AG10803 (cell line): ENCODE measurements around the gene TPSD1.
"Not testable (repeated sequence)": the region's sequence is repeated elsewhere in the genome, so short reads cannot be mapped to it uniquely, and the experiment has no call there.

Experiments
- DNase-seq: peaks from one replicate; pipeline ENCODE4 v3.0.0; 2010; ENCODE audit warnings: low read depth
- H3K4me3 ChIP-seq: 2 replicates; pipeline ENCODE4 v1.5.1; 2011; ENCODE audit warnings: mild to moderate bottlenecking, low read length, control low read depth
- TF ChIP-seq, protein P1 (sequence below): conservative IDR thresholded peaks from 2 replicates; pipeline ENCODE4 v1.5.1; 2011; ENCODE audit warnings: mild to moderate bottlenecking, low read length, control low read depth, inconsistent platforms

Gene TPSD1

DNA sequence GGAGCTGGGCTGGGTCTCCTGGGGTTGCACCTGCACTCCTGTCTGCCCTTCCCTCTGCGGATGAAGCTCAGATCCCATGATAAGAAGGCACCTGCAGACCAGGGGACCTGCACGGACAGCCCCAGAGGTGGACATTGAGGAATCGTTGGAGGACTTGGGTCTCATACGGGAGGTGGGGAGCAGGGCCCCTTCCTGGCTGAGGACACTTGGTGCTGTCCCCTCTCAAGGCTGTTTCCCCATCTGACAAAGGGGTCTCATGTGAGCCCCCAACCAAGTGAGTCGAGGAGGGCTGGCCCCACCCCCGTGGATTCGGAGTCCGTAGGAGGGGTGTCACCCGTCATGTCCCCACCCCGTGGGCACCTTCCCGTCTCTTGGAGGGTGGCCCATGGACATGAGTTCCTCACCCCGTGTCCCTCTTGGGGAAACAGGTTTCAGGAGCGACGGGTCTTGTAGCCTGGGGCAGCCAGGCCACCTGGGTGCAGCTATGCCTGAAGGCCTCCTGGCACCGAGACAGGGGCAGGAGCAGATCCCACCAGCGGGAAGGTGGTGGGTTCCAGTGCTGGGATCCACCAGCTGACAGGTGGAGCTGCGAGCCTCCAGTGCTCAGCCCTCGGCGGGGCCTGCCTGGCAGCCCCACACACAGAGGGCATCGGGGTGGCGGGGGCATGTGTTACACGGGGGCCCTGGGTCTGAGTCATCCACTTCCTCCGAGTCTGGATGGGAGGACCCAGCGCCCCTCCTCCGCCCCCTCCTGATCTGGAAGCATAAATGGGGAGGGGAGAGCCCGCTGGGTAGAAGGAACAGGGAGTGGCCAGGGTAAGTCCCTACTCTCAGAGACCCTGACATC, at the start of gene TPSD1:
Gene TPSD1, plus strand, starts transcription at position 794 of the 847 bp plus-strand sequence. CDS start 212 bp downstream, outside the sequence.
- H3K4me3 ChIP-seq, DNase-seq: not testable (repeated sequence)

DNA sequence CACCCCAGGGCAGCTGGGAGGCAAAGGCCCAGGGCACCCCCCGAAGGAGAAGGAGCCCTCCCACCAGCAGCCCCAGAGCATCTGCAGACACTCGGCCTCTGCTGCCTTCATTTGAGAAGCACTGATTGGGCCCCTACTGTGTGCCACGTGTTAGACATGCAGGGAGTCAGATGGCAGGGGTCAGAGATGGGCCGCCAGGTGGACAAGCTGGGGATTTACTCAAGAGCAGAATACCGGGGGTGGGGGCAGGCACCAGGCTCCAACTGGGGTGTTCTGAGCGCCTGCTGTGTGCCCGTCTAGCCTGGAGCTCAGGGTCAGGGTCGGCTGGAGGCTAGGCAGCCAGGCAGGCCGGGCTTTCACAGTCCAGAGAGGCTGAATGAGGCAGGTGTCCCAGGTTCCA, 49.5 kb upstream of the TPSD1 start:
- no peak overlapping the region for H3K4me3 ChIP-seq
- no peak for DNase-seq
- TF ChIP-seq, protein P1, sequence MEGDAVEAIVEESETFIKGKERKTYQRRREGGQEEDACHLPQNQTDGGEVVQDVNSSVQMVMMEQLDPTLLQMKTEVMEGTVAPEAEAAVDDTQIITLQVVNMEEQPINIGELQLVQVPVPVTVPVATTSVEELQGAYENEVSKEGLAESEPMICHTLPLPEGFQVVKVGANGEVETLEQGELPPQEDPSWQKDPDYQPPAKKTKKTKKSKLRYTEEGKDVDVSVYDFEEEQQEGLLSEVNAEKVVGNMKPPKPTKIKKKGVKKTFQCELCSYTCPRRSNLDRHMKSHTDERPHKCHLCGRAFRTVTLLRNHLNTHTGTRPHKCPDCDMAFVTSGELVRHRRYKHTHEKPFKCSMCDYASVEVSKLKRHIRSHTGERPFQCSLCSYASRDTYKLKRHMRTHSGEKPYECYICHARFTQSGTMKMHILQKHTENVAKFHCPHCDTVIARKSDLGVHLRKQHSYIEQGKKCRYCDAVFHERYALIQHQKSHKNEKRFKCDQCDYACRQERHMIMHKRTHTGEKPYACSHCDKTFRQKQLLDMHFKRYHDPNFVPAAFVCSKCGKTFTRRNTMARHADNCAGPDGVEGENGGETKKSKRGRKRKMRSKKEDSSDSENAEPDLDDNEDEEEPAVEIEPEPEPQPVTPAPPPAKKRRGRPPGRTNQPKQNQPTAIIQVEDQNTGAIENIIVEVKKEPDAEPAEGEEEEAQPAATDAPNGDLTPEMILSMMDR: no peak

DNA sequence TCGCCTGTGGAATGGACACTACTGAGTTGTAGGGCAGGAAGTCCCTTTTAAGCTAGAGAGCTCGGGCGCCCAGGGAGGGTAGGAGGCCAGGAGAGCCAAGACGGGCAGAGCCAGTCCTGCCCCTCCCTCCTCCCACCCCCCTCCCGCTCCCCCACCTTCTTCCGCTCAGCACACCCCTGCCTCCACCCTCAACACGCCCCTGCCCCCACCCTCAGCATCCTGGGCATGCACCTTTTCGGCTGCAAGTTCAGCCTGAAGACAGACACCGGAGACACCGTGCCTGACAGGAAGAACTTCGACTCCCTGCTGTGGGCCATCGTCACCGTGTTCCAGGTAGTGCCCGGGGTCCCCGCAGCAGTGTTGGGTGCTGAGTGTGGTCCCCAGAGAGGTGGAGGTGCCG, 49.1 kb upstream of the TPSD1 start:
- TF ChIP-seq, protein P1: no peak
- no peak for DNase-seq

DNA sequence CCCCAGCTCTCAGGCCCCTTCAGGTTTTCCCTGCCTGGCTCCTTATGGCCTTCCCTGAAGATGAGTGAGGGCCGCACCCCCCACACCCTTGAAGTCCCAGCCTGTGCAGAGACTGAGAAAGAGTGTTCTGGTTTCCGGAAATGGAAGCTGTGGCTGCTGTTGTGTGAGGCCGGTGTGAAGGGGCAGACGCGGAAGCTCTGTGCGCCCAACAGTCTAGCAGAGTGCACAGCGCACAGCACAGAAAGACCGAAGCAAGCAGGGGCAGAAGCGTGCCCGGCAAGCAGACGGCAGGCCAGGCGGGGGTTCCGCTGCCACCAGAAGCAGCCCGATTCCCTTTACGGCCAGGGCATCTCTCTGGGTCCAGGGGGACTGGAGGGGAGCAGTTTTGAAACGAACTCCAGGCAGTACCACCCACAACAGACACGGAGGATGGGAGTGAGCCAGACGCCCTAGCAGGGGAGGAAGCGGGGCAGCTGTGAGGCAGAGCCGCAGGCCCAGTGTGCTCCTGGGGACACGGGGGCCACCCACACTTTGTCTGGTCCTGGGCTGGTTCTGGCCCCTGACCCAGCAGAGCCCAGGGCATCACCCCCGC, 47.5 kb upstream of the TPSD1 start:
- no peak overlapping the region for H3K4me3 ChIP-seq
- TF ChIP-seq, protein P1: no peak
- no peak for DNase-seq

More for the DNA sequence above, 49.1 kb upstream of the TPSD1 start:
- no peak overlapping the region for H3K4me3 ChIP-seq

DNA sequence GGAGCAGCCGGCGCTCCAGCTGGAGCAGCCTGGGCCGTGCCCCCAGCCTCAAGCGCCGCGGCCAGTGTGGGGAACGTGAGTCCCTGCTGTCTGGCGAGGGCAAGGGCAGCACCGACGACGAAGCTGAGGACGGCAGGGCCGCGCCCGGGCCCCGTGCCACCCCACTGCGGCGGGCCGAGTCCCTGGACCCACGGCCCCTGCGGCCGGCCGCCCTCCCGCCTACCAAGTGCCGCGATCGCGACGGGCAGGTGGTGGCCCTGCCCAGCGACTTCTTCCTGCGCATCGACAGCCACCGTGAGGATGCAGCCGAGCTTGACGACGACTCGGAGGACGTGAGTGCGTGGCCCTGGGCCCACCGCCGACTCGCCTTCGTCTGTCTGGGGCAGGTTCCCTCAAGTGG, 46.8 kb upstream of the TPSD1 start:
- no peak overlapping the region for H3K4me3 ChIP-seq
- TF ChIP-seq, protein P1: no peak
- DNase-seq: no peak

DNA sequence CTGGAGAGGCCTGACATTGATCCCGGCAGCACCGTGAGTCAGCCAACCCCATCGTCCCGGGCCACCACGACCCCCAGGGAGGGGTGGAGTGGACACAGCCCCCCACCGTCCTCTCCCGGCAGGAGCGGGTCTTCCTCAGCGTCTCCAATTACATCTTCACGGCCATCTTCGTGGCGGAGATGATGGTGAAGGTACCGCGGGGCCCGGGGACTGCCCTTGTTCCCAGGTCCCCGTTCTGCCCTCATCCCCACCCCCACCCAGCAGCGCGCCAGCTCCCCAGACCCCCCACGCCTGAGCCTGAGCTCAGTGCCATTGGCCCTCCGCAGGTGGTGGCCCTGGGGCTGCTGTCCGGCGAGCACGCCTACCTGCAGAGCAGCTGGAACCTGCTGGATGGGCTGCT, 45.4 kb upstream of the TPSD1 start:
- H3K4me3 ChIP-seq: no peak overlapping the region
- TF ChIP-seq, protein P1: no peak
- no peak for DNase-seq

DNA sequence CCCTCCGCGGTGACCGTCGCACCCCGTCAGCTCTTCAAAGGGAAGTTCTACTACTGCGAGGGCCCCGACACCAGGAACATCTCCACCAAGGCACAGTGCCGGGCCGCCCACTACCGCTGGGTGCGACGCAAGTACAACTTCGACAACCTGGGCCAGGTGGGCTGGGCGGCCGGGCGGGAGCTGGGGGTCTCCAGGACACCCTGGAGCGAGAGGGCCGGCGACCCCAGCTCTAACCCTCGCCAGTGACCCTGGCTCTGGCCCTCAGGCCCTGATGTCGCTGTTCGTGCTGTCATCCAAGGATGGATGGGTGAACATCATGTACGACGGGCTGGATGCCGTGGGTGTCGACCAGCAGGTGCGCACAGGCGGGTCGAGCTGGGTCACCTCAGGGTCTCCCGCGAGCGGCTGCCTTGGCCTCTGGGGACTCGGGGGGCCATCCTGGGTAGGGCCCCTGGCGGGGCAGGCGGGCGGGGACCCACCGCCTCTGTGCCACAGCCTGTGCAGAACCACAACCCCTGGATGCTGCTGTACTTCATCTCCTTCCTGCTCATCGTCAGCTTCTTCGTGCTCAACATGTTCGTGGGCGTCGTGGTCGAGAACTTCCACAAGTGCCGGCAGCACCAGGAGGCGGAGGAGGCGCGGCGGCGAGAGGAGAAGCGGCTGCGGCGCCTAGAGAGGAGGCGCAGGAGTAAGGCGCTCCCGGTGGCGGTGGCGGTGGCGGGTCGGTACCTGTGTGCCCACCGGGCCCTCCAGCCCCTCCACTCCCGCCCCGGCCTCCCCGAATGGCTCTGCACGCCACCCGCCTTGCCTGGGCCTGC, 44.2 kb upstream of the TPSD1 start:
- TF ChIP-seq, protein P1: no peak
- no peak for DNase-seq
- H3K4me3 ChIP-seq: no peak overlapping the region
